PFSK-1 (cell line): ENCODE measurements around the gene LY9.

Experiments
- FOXP2 ChIP-seq: optimal IDR thresholded peaks from 2 replicates; pipeline ENCODE3; 2011; ENCODE audit warnings: borderline replicate concordance, control low read depth, inconsistent platforms; ENCODE audit not compliant: insufficient read depth; ENCODE audit errors: extremely low read length, extremely low read depth
- POLR2AphosphoS5 ChIP-seq: IDR thresholded peaks from 2 replicates; pipeline ENCODE4 v1.6.1; 2012; ENCODE audit warnings: low read depth, mild to moderate bottlenecking, control low read depth, low read length, moderate library complexity
- REST ChIP-seq, 2 experiments: IDR thresholded peaks; 2 replicates each; pipeline versions ENCODE4 v1.6.1 to v1.8.0; 2011 to 2012; ENCODE audit warnings: low read depth in 2 of 2, low read length in 2 of 2, control low read depth in 1 of 2, inconsistent platforms in 1 of 2, mild to moderate bottlenecking in 1 of 2, moderate library complexity in 1 of 2; ENCODE audit not compliant: insufficient read depth in 1 of 2
- SIN3A ChIP-seq: IDR thresholded peaks from 2 replicates; pipeline ENCODE4 v1.6.1; 2012; ENCODE audit warnings: mild to moderate bottlenecking, low read length, moderate library complexity, borderline replicate concordance; ENCODE audit not compliant: insufficient read depth
- TAF1 ChIP-seq: IDR thresholded peaks from 2 replicates; pipeline ENCODE4 v1.6.1; 2012; ENCODE audit warnings: low read length, control low read depth, borderline replicate concordance; ENCODE audit not compliant: insufficient read depth

The LY9 gene

GRCh38 chr1:160748878-160749269 lies 47.1 kb upstream of the LY9 start:
- no peak for TF ChIP-seq POLR2AphosphoS5
- TF ChIP-seq TAF1 = no peak
- TF ChIP-seq FOXP2 = no peak
- TF ChIP-seq REST (IDR thresholded peaks at IDR 0.05; ENCODE audit: insufficient read depth in 1 of 2, low read depth in 2 of 2, low read length in 2 of 2) = no peak

- TF ChIP-seq POLR2AphosphoS5 (no peak), SIN3A (no peak), FOXP2 (no peak), REST (IDR thresholded peaks at IDR 0.05; ENCODE audit: insufficient read depth in 1 of 2, low read depth in 2 of 2, low read length in 2 of 2) (no peak), TAF1 (no peak)
These were observed 45.4 kb upstream of the LY9 start for GRCh38 chr1:160750608-160751007.

GRCh38 chr1:160752406-160752805 lies 43.6 kb upstream of the LY9 start:
- TF ChIP-seq FOXP2 (no peak), POLR2AphosphoS5 (no peak), REST (IDR thresholded peaks at IDR 0.05; ENCODE audit: insufficient read depth in 1 of 2, low read depth in 2 of 2, low read length in 2 of 2) (no peak), SIN3A (no peak), TAF1 (no peak)

- TF ChIP-seq SIN3A (no peak), FOXP2 (no peak), REST (IDR thresholded peaks at IDR 0.05; ENCODE audit: insufficient read depth in 1 of 2, low read depth in 2 of 2, low read length in 2 of 2) (no peak), TAF1 (no peak), POLR2AphosphoS5 (no peak)
These were observed 43.0 kb upstream of the LY9 start for GRCh38 chr1:160752924-160753323.

- TF ChIP-seq FOXP2 = no peak
These were observed 42.4 kb upstream of the LY9 start for GRCh38 chr1:160753594-160753993.
